Large intestine (tissue), 3 donors: ENCODE results near the gene ZMAT5. TPM values are rescaled to one million over a fixed set of nuclear protein-coding genes. Genes with fewer than 3 reads are reported as not detected.
A peak's percentile ranks its signal among the peaks of the same experiment; 100 is the strongest.

Source experiments
- DNase-seq, 2 donors: peaks; one replicate each; pipeline versions ENCODE4 v3.0.0 to v3.0.0-alpha.2; 2013
- H3K27ac ChIP-seq: one replicate; pipeline ENCODE4 v1.5.1; 2013; ENCODE audit warnings: low read length
- H3K27me3 ChIP-seq: 2 replicates; pipeline ENCODE4 v1.6.1; 2013; ENCODE audit warnings: low read length; ENCODE audit not compliant: control insufficient read depth, insufficient read depth
- H3K36me3 ChIP-seq: 2 replicates; pipeline ENCODE4 v1.6.1; 2013; ENCODE audit warnings: low read length; ENCODE audit not compliant: control insufficient read depth, insufficient read depth
- H3K4me1 ChIP-seq: one replicate; pipeline ENCODE4 v1.6.1; 2013; ENCODE audit warnings: low read length; ENCODE audit not compliant: control insufficient read depth, insufficient read depth
- H3K4me3 ChIP-seq: one replicate; pipeline ENCODE4 v1.5.1; 2013; ENCODE audit warnings: low read length
- H3K9me3 ChIP-seq: one replicate; pipeline ENCODE4 v1.6.1; 2013; ENCODE audit warnings: mild to moderate bottlenecking, low read depth, low read length, moderate library complexity; ENCODE audit not compliant: control insufficient read depth
- WGBS: methylation state at CpG from one replicate; pipeline ENCODE4 v1.1.5; 2013; ENCODE audit warnings: low lambda C conversion rate; ENCODE audit not compliant: insufficient coverage; 5-methylcytosine and 5-hydroxymethylcytosine counted together
- polyA plus RNA-seq: library from polyadenylated mRNA; unstranded; fragments of 120-200 nt; gene quantifications from one replicate; pipeline ENCODE4 v1.2.1, GENCODE V29; 2013

Gene ZMAT5
- polyA plus RNA-seq, 1 donor, result 19.5 TPM

GRCh38 chr22:29701155-29701999, 65.4 kb downstream of the ZMAT5 start:
- WGBS, result no CpG with 5 or more reads among the region's 14 CpGs
- peaks cover 37% of the 10 kb centered on the region for H3K27me3 ChIP-seq
- no peak overlapping the region for H3K4me3 ChIP-seq
- peaks cover 7% of the 10 kb centered on the region for H3K36me3 ChIP-seq
- H3K27ac ChIP-seq, result peak overlapping the region; percentile 11
- no peaks in the 10 kb centered on the region for H3K9me3 ChIP-seq
- peak in 1 of 2 donors; percentile 66 for DNase-seq
- peaks cover 31% of the 10 kb centered on the region for H3K4me1 ChIP-seq

- no peak for DNase-seq
- Histone ChIP-seq H3K9me3 (no peaks in the 10 kb centered on the region), H3K27me3 (peaks cover 37% of the 10 kb centered on the region), H3K36me3 (peaks cover 10% of the 10 kb centered on the region), H3K4me1 (peaks cover 31% of the 10 kb centered on the region), H3K27ac (peak overlapping the region; percentile 11), H3K4me3 (no peak overlapping the region)
- no CpG with 5 or more reads among the region's 9 CpGs for WGBS
These were observed 66.0 kb downstream of the ZMAT5 start for GRCh38 chr22:29700900-29701154.

GRCh38 chr22:29700206-29700899, 66.5 kb downstream of the ZMAT5 start:
- Histone ChIP-seq H3K36me3 (peaks cover 14% of the 10 kb centered on the region), H3K27me3 (peaks cover 37% of the 10 kb centered on the region), H3K9me3 (no peaks in the 10 kb centered on the region), H3K27ac (no peak overlapping the region), H3K4me3 (no peak overlapping the region), H3K4me1 (peaks cover 31% of the 10 kb centered on the region)
- no CpG with 5 or more reads among the region's 19 CpGs for WGBS
- DNase-seq, result no peak

GRCh38 chr22:29697853-29698598, 68.8 kb downstream of the ZMAT5 start:
- H3K27ac ChIP-seq, result no peak overlapping the region
- H3K27me3 ChIP-seq, result peaks cover 23% of the 10 kb centered on the region
- no peaks in the 10 kb centered on the region for H3K9me3 ChIP-seq
- peaks cover 24% of the 10 kb centered on the region for H3K4me1 ChIP-seq
- H3K4me3 ChIP-seq, result no peak overlapping the region
- 100% methylated on average over 1 of the region's 16 CpGs for WGBS
- H3K36me3 ChIP-seq, result peaks cover 35% of the 10 kb centered on the region
- no peak for DNase-seq

- Histone ChIP-seq H3K27me3 (peaks cover under 1% of the 10 kb centered on the region), H3K9me3 (no peaks in the 10 kb centered on the region), H3K4me3 (no peak overlapping the region), H3K36me3 (peaks cover 43% of the 10 kb centered on the region), H3K4me1 (no peaks in the 10 kb centered on the region), H3K27ac (no peak overlapping the region)
- DNase-seq, result no peak
- no CpG with 5 or more reads among the region's 33 CpGs for WGBS
These were observed 71.5 kb downstream of the ZMAT5 start for GRCh38 chr22:29695129-29695926.

- H3K36me3 ChIP-seq, result peaks cover 43% of the 10 kb centered on the region
- no peak overlapping the region for H3K27ac ChIP-seq
- WGBS, result no CpG with 5 or more reads among the region's 9 CpGs
- no peaks in the 10 kb centered on the region for H3K4me1 ChIP-seq
- no peaks in the 10 kb centered on the region for H3K27me3 ChIP-seq
- no peak for DNase-seq
- H3K9me3 ChIP-seq, result no peaks in the 10 kb centered on the region
- H3K4me3 ChIP-seq, result no peak overlapping the region
These were observed 73.1 kb downstream of the ZMAT5 start for GRCh38 chr22:29693671-29694070.

GRCh38 chr22:29693161-29693560, 73.6 kb downstream of the ZMAT5 start:
- Histone ChIP-seq H3K9me3 (no peaks in the 10 kb centered on the region), H3K4me1 (no peaks in the 10 kb centered on the region), H3K27ac (no peak overlapping the region), H3K36me3 (peaks cover 46% of the 10 kb centered on the region), H3K27me3 (no peaks in the 10 kb centered on the region), H3K4me3 (no peak overlapping the region)
- DNase-seq, result no peak
- no CpG with 5 or more reads among the region's 8 CpGs for WGBS

GRCh38 chr22:29692327-29692640, 74.5 kb downstream of the ZMAT5 start:
- no peaks in the 10 kb centered on the region for H3K4me1 ChIP-seq
- WGBS, result no CpG with 5 or more reads among the region's 4 CpGs
- no peaks in the 10 kb centered on the region for H3K9me3 ChIP-seq
- H3K4me3 ChIP-seq, result no peak overlapping the region
- H3K36me3 ChIP-seq, result peaks cover 46% of the 10 kb centered on the region
- no peak overlapping the region for H3K27ac ChIP-seq
- H3K27me3 ChIP-seq, result no peaks in the 10 kb centered on the region
- no peak for DNase-seq

GRCh38 chr22:29691636-29692326, 75.0 kb downstream of the ZMAT5 start:
- Histone ChIP-seq H3K4me1 (no peaks in the 10 kb centered on the region), H3K27ac (no peak overlapping the region), H3K4me3 (no peak overlapping the region), H3K9me3 (no peaks in the 10 kb centered on the region), H3K36me3 (peaks cover 44% of the 10 kb centered on the region), H3K27me3 (no peaks in the 10 kb centered on the region)
- no CpG with 5 or more reads among the region's 13 CpGs for WGBS
- no peak for DNase-seq
